Measurements from ENCODE around the gene TMEM204.

DNA sequence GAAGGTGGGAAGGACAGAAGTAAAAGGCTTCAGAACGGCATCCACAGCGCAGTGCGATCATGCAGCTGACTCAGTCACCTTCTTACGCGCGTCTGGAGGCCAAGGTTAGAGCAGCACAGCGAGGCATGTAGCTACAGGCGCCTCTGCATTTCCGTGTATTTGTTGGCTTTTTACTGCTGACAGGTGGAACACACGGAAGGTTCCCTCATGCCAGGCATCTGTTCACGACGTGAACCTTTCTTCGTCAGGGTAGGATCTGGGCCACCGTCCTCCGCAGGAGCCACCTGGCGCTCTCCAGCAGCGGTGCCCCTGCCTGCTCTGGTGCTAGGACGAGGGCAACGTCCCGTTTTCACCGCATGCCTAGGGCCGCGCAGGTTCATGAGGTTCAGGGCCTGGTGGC lies 15.3 kb downstream of the TMEM204 start:
- no peak for TF ChIP-seq REST (IDR thresholded peaks at IDR 0.05; ENCODE audit: low read depth)
- TF ChIP-seq ZBTB7A (IDR thresholded peaks at IDR 0.05; ENCODE audit: low read depth): no peak
- no peak for TF ChIP-seq YY1 (IDR thresholded peaks at IDR 0.05; ENCODE audit: low read depth)
- TF ChIP-seq CREB1 (IDR thresholded peaks at IDR 0.05; ENCODE audit: low read depth): no peak

Data from Ishikawa (cell line).